ENCODE results near the gene UNC5B. TPM values are rescaled to one million over a fixed set of nuclear protein-coding genes. Genes with fewer than 3 reads are reported as not detected.

The UNC5B gene
- total RNA-seq, 2 experiments from 2014 or later, result 0.05 TPM; not detected in 1

GRCh38 chr10:71191551-71192076 lies 20.8 kb upstream of the UNC5B start:
- no peaks in the 10 kb centered on the region for H3K27me3 Mint-ChIP-seq (ENCODE audit: low read depth)
- no peak overlapping the region for H3K27ac Mint-ChIP-seq
- ChIA-PET CTCF (no interaction called here), POLR2A (no interaction called here)
- ATAC-seq, result no peak
- H3K9me3 Mint-ChIP-seq (ENCODE audit: insufficient read depth), result no peaks in the 10 kb centered on the region
- H3K4me3 Mint-ChIP-seq, result no peak overlapping the region
- no peaks in the 10 kb centered on the region for H3K36me3 Mint-ChIP-seq (ENCODE audit: low read depth)
- no peak for DNase-seq
- no peaks in the 10 kb centered on the region for H3K4me1 Mint-ChIP-seq (ENCODE audit: low read depth)

- CTCF ChIA-PET, result interaction anchor here (0.7 kb wide), 1 partner anchor 96 kb away, joined by 4 read pairs; no protein-coding TSS in a partner anchor
- no peaks in the 10 kb centered on the region for H3K4me1 Mint-ChIP-seq (ENCODE audit: low read depth)
- ATAC-seq, result no peak
Measured at GRCh38 chr10:71193516-71193915, 18.9 kb upstream of the UNC5B start.

GRCh38 chr10:71197955-71198354 lies 14.4 kb upstream of the UNC5B start:
- ATAC-seq (no peak), DNase-seq (no peak)
- Mint-ChIP-seq H3K4me3 (no peak overlapping the region), H3K27me3 (ENCODE audit: low read depth) (peaks cover 6% of the 10 kb centered on the region), H3K9me3 (ENCODE audit: insufficient read depth) (peaks cover 18% of the 10 kb centered on the region), H3K36me3 (ENCODE audit: low read depth) (no peaks in the 10 kb centered on the region), H3K4me1 (ENCODE audit: low read depth) (no peaks in the 10 kb centered on the region), H3K27ac (no peak overlapping the region)
- CTCF ChIA-PET, result no interaction called here
- POLR2A ChIA-PET, result no interaction called here

More at GRCh38 chr10:71193516-71193915, 18.9 kb upstream of the UNC5B start:
- no peak overlapping the region for H3K27ac Mint-ChIP-seq
- no peak overlapping the region for H3K4me3 Mint-ChIP-seq
- DNase-seq, result no peak
- peaks cover 2% of the 10 kb centered on the region for H3K27me3 Mint-ChIP-seq (ENCODE audit: low read depth)
- POLR2A ChIA-PET, result no interaction called here
- H3K9me3 Mint-ChIP-seq (ENCODE audit: insufficient read depth), result peaks cover 13% of the 10 kb centered on the region
- H3K36me3 Mint-ChIP-seq (ENCODE audit: low read depth), result no peaks in the 10 kb centered on the region

GRCh38 chr10:71201849-71202248 lies 10.5 kb upstream of the UNC5B start:
- Mint-ChIP-seq H3K27ac (no peak overlapping the region), H3K27me3 (ENCODE audit: low read depth) (peaks cover 18% of the 10 kb centered on the region), H3K36me3 (ENCODE audit: low read depth) (no peaks in the 10 kb centered on the region), H3K9me3 (ENCODE audit: insufficient read depth) (peaks cover 18% of the 10 kb centered on the region), H3K4me1 (ENCODE audit: low read depth) (no peaks in the 10 kb centered on the region), H3K4me3 (no peak overlapping the region)
- ATAC-seq (no peak), DNase-seq (no peak)
- CTCF ChIA-PET, result no interaction called here
- POLR2A ChIA-PET, result no interaction called here

- Mint-ChIP-seq H3K36me3 (ENCODE audit: low read depth) (no peaks in the 10 kb centered on the region), H3K4me3 (no peak overlapping the region), H3K27ac (no peak overlapping the region), H3K4me1 (ENCODE audit: low read depth) (no peaks in the 10 kb centered on the region), H3K9me3 (ENCODE audit: insufficient read depth) (peaks cover 15% of the 10 kb centered on the region), H3K27me3 (ENCODE audit: low read depth) (peaks cover 22% of the 10 kb centered on the region)
- ChIA-PET CTCF (no interaction called here), POLR2A (no interaction called here)
- ATAC-seq (no peak), DNase-seq (no peak)
Measured at GRCh38 chr10:71202314-71202713, 10.1 kb upstream of the UNC5B start.

GRCh38 chr10:71203124-71203523 lies 9.2 kb upstream of the UNC5B start:
- CTCF ChIA-PET, result no interaction called here
- no peak for ATAC-seq
- H3K4me1 Mint-ChIP-seq (ENCODE audit: low read depth), result no peaks in the 10 kb centered on the region
- H3K27ac Mint-ChIP-seq, result no peak overlapping the region
- peaks cover 26% of the 10 kb centered on the region for H3K27me3 Mint-ChIP-seq (ENCODE audit: low read depth)
- H3K36me3 Mint-ChIP-seq (ENCODE audit: low read depth), result no peaks in the 10 kb centered on the region
- H3K9me3 Mint-ChIP-seq (ENCODE audit: insufficient read depth), result peaks cover 8% of the 10 kb centered on the region
- no peak overlapping the region for H3K4me3 Mint-ChIP-seq
- POLR2A ChIA-PET, result no interaction called here
- DNase-seq, result no peak

- Mint-ChIP-seq H3K4me1 (ENCODE audit: low read depth) (no peaks in the 10 kb centered on the region), H3K4me3 (no peak overlapping the region)
- ATAC-seq, result no peak
Measured at GRCh38 chr10:71203716-71204115, 8.7 kb upstream of the UNC5B start.

GRCh38 chr10:71204746-71205145 lies 7.6 kb upstream of the UNC5B start:
- ATAC-seq (no peak), DNase-seq (no peak)
- H3K4me1 Mint-ChIP-seq (ENCODE audit: low read depth), result no peaks in the 10 kb centered on the region
- POLR2A ChIA-PET, result no interaction called here
- H3K9me3 Mint-ChIP-seq (ENCODE audit: insufficient read depth), result no peaks in the 10 kb centered on the region
- no peak overlapping the region for H3K27ac Mint-ChIP-seq
- H3K36me3 Mint-ChIP-seq (ENCODE audit: low read depth), result no peaks in the 10 kb centered on the region
- CTCF ChIA-PET, result interaction anchor here (2.8 kb wide), 1 partner anchor 280 kb away, joined by 10 read pairs; no protein-coding TSS in a partner anchor
- H3K4me3 Mint-ChIP-seq, result no peak overlapping the region
- H3K27me3 Mint-ChIP-seq (ENCODE audit: low read depth), result peaks cover 33% of the 10 kb centered on the region

More at GRCh38 chr10:71203716-71204115, 8.7 kb upstream of the UNC5B start:
- ChIA-PET CTCF (no interaction called here), POLR2A (no interaction called here)
- Mint-ChIP-seq H3K27me3 (ENCODE audit: low read depth) (peaks cover 28% of the 10 kb centered on the region), H3K27ac (no peak overlapping the region), H3K9me3 (ENCODE audit: insufficient read depth) (peaks cover 5% of the 10 kb centered on the region), H3K36me3 (ENCODE audit: low read depth) (no peaks in the 10 kb centered on the region)
- DNase-seq, result no peak

GRCh38 chr10:71205468-71205867 lies 6.9 kb upstream of the UNC5B start:
- ATAC-seq (no peak), DNase-seq (no peak)
- Mint-ChIP-seq H3K27me3 (ENCODE audit: low read depth) (peaks cover 36% of the 10 kb centered on the region), H3K4me3 (no peak overlapping the region), H3K36me3 (ENCODE audit: low read depth) (no peaks in the 10 kb centered on the region), H3K27ac (no peak overlapping the region), H3K9me3 (ENCODE audit: insufficient read depth) (no peaks in the 10 kb centered on the region), H3K4me1 (ENCODE audit: low read depth) (no peaks in the 10 kb centered on the region)
- CTCF ChIA-PET, result interaction anchor here (0.9 to 2.8 kb wide), 2 partner anchors 210 to 280 kb away, joined by 3 to 10 read pairs; no protein-coding TSS in a partner anchor
- POLR2A ChIA-PET, result no interaction called here

GRCh38 chr10:71206911-71207310 lies 5.5 kb upstream of the UNC5B start:
- Mint-ChIP-seq H3K36me3 (ENCODE audit: low read depth) (no peaks in the 10 kb centered on the region), H3K4me3 (no peak overlapping the region), H3K27ac (no peak overlapping the region), H3K27me3 (ENCODE audit: low read depth) (peaks cover 50% of the 10 kb centered on the region), H3K4me1 (ENCODE audit: low read depth) (peaks cover 3% of the 10 kb centered on the region), H3K9me3 (ENCODE audit: insufficient read depth) (no peaks in the 10 kb centered on the region)
- POLR2A ChIA-PET, result no interaction called here
- ATAC-seq (no peak), DNase-seq (no peak)
- CTCF ChIA-PET, result interaction anchor here (0.9 to 2.8 kb wide), 2 partner anchors 282 to 304 kb away, joined by 3 to 10 read pairs; no protein-coding TSS in a partner anchor

GRCh38 chr10:71207578-71207977 lies 4.8 kb upstream of the UNC5B start:
- H3K4me3 Mint-ChIP-seq, result no peak overlapping the region
- ChIA-PET POLR2A (no interaction called here), CTCF (interaction anchor here (0.9 to 2.8 kb wide), 2 partner anchors 282 to 304 kb away, joined by 3 to 10 read pairs; no protein-coding TSS in a partner anchor)
- no peaks in the 10 kb centered on the region for H3K36me3 Mint-ChIP-seq (ENCODE audit: low read depth)
- ATAC-seq (no peak), DNase-seq (no peak)
- H3K4me1 Mint-ChIP-seq (ENCODE audit: low read depth), result peaks cover 3% of the 10 kb centered on the region
- H3K27me3 Mint-ChIP-seq (ENCODE audit: low read depth), result peaks cover 53% of the 10 kb centered on the region
- no peak overlapping the region for H3K27ac Mint-ChIP-seq
- H3K9me3 Mint-ChIP-seq (ENCODE audit: insufficient read depth), result no peaks in the 10 kb centered on the region

- H3K27ac Mint-ChIP-seq, result no peak overlapping the region
- ChIA-PET POLR2A (no interaction called here), CTCF (interaction anchor here (1.2 to 1.4 kb wide), 3 partner anchors 8 to 38 kb away, joined by 3 to 6 read pairs (median 4); no protein-coding TSS in a partner anchor)
- peaks cover 61% of the 10 kb centered on the region for H3K27me3 Mint-ChIP-seq (ENCODE audit: low read depth)
- ATAC-seq (no peak), DNase-seq (no peak)
- no peaks in the 10 kb centered on the region for H3K36me3 Mint-ChIP-seq (ENCODE audit: low read depth)
- H3K4me3 Mint-ChIP-seq, result no peak overlapping the region
- H3K4me1 Mint-ChIP-seq (ENCODE audit: low read depth), result peaks cover 12% of the 10 kb centered on the region
- no peaks in the 10 kb centered on the region for H3K9me3 Mint-ChIP-seq (ENCODE audit: insufficient read depth)
Measured at GRCh38 chr10:71209352-71209715, 3.0 kb upstream of the UNC5B start.

Measured in activated CD8-positive, alpha-beta T cell treated with anti-CD3 and anti-CD28 coated beads, Interleukin-2, amount 10 ng/mL, durations not matched to agents 7 days and 5 days (primary cell).